22Rv1 (cell line): Measurements from ENCODE around the gene CFAP157.

Experiments used
- ZFX ChIP-seq: fragments of 450-650 bp; IDR thresholded peaks from 2 replicates; pipeline ENCODE4 v1.6.1; 2017; ENCODE audit warnings: antibody characterized with exemption, borderline replicate concordance
- TF ChIP-seq, protein P1 (sequence below): fragments of 450-650 bp; IDR thresholded peaks from 2 replicates; pipeline ENCODE4 v1.5.1; 2017; ENCODE audit warnings: mild to moderate bottlenecking

DNA sequence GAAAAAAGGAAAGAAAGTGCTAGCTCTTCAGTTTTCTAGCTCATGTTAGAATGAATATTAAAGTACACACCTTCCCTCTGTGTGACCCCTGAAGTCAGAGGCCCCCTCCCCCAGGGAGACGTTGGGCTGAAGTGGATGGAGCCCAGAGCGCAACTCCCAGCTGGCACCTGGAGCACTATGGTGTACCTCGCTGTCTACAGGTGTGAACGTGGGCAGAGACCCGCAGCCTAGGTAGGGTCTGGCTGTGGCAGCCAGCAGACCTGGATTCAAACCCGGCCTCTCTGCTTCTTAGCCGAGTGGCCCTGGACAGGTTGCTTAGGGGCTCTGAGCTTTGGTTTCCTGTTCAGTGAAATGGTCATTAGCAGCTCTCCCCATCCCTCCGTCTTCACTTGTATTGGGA lies 22.0 kb downstream of the CFAP157 start:
- TF ChIP-seq, protein P1, sequence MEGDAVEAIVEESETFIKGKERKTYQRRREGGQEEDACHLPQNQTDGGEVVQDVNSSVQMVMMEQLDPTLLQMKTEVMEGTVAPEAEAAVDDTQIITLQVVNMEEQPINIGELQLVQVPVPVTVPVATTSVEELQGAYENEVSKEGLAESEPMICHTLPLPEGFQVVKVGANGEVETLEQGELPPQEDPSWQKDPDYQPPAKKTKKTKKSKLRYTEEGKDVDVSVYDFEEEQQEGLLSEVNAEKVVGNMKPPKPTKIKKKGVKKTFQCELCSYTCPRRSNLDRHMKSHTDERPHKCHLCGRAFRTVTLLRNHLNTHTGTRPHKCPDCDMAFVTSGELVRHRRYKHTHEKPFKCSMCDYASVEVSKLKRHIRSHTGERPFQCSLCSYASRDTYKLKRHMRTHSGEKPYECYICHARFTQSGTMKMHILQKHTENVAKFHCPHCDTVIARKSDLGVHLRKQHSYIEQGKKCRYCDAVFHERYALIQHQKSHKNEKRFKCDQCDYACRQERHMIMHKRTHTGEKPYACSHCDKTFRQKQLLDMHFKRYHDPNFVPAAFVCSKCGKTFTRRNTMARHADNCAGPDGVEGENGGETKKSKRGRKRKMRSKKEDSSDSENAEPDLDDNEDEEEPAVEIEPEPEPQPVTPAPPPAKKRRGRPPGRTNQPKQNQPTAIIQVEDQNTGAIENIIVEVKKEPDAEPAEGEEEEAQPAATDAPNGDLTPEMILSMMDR, result no peak
- TF ChIP-seq ZFX, result no peak
